ENCODE data around the gene STT3B.

DNA sequence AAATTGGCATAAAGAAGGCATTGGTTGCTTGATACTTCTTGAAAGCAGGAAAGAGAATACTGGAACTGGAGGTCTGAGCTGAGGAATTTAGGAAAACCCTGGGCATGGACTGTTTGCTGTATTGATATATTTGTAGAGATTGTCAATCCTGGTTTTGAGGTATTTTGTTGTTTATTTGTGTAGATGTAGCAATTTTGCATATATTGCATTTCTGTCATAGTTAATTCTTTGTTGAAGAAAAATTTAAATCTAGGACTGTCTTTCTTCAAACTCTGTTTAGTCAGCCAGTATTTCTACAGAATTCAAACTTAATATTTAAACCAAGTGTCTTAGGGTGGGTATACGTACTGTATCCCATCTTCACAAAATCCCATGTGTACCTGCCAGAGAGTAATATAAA, 9.5 kb downstream of the STT3B start:
- no peak for TF ChIP-seq CTCF (optimal IDR thresholded peaks at IDR 0.05 in 1 of 3, IDR thresholded peaks at IDR 0.05 in 1 of 3, conservative IDR thresholded peaks at IDR 0.05 in 1 of 3; ENCODE audit: extremely low read depth in 1 of 3, insufficient read depth in 2 of 3, low read length in 3 of 3)
- TF ChIP-seq EZH2 (IDR thresholded peaks at IDR 0.05; ENCODE audit: low read length): no peak

Measured in keratinocyte (primary cell).